Aortic smooth muscle cell (primary cell): Measurements from ENCODE around the gene ZNF133. TPM values are rescaled to one million over a fixed set of nuclear protein-coding genes. Genes with fewer than 3 reads are reported as not detected.

Experiments used
- total RNA-seq: library from RNA; depleted of rRNA; stranded (reverse); fragments of >200 nt; gene quantifications from 2 replicates; pipeline ENCODE4 v1.2.3, GENCODE V29; 2014

The ZNF133 gene
- 16.9 and 19.1 TPM in 2 replicates for total RNA-seq

GRCh38 chr20:18287915-18288748, at the start of gene ZNF133:
Gene ZNF133, plus strand, starts transcription at chr20:18288527. Its CDS starts 17,160 bp downstream, at chr20:18305687.

Other genes with a start within 250 kb of the ZNF133 start
- not detected in 2 replicates for gene OVOL2, start 230.6 kb upstream of the ZNF133 start, total RNA-seq
- 13.2 and 18.0 TPM in 2 replicates for gene KAT14, start 150.7 kb upstream of the ZNF133 start, total RNA-seq
- gene PET117, start 150.7 kb upstream of the ZNF133 start, total RNA-seq, result 8.3 and 8.5 TPM in 2 replicates
- 0.92 and 1.2 TPM in 2 replicates for gene DZANK1, start 178.5 kb downstream of the ZNF133 start, total RNA-seq
- 10.8 and 12.0 TPM in 2 replicates for gene POLR3F, start 178.9 kb downstream of the ZNF133 start, total RNA-seq
- gene RBBP9, start 208.7 kb downstream of the ZNF133 start, total RNA-seq, result 11.1 and 13.3 TPM in 2 replicates
- 55.9 and 81.0 TPM in 2 replicates for gene SEC23B, start 219.4 kb downstream of the ZNF133 start, total RNA-seq